ENCODE data around the gene ECM1.
A peak's percentile ranks its signal among the peaks of the same experiment; 100 is the strongest.

The ECM1 gene

GRCh38 chr1:150546294-150546937 is 38.5 kb downstream of the ECM1 start:
- no peak for DNase-seq

- no peak for DNase-seq
These were observed 40.4 kb downstream of the ECM1 start for GRCh38 chr1:150548324-150548631.

- DNase-seq: peak in 1 of 2 donors; percentile 45
These were observed 41.0 kb downstream of the ECM1 start, which contains the start of gene ADAMTSL4 for GRCh38 chr1:150548632-150549495. ADAMTSL4 (plus strand) TSS chr1:150549408; CDS start chr1:150552289, 2,881 bp downstream.

- no peak for DNase-seq
These were observed 41.8 kb downstream of the ECM1 start for GRCh38 chr1:150549496-150550221.

- DNase-seq: no peak
These were observed 42.5 kb downstream of the ECM1 start for GRCh38 chr1:150550222-150551050.

- no peak for DNase-seq
These were observed 43.3 kb downstream of the ECM1 start for GRCh38 chr1:150551051-150551783.

- no peak for DNase-seq
These were observed 43.8 kb downstream of the ECM1 start for GRCh38 chr1:150551784-150552127.

- DNase-seq: peak in 1 of 2 donors; percentile 74
These were observed 44.4 kb downstream of the ECM1 start for GRCh38 chr1:150552128-150552910.

- no peak for DNase-seq
These were observed 45.0 kb downstream of the ECM1 start for GRCh38 chr1:150552911-150553289.

GRCh38 chr1:150553392-150554085 is 45.6 kb downstream of the ECM1 start:
- no peak for DNase-seq

- no peak for DNase-seq
These were observed 46.2 kb downstream of the ECM1 start for GRCh38 chr1:150554086-150554452.

GRCh38 chr1:150555198-150555970 is 47.5 kb downstream of the ECM1 start:
- DNase-seq: no peak

GRCh38 chr1:150555971-150556865 is 48.3 kb downstream of the ECM1 start:
- no peak for DNase-seq

GRCh38 chr1:150557065-150557600 is 49.2 kb downstream of the ECM1 start:
- DNase-seq: no peak

- no peak for DNase-seq
These were observed 49.9 kb downstream of the ECM1 start for GRCh38 chr1:150557813-150558212.

- DNase-seq: no peak
These were observed 50.4 kb downstream of the ECM1 start for GRCh38 chr1:150558303-150558704.

- no peak for DNase-seq
These were observed 51.1 kb downstream of the ECM1 start for GRCh38 chr1:150558761-150559655.

GRCh38 chr1:150559656-150560010 is 51.7 kb downstream of the ECM1 start:
- DNase-seq: no peak

All from CD4-positive, alpha-beta T cell treated with Interleukin-1 beta for 1 hour (primary cell).